ENCODE results near the gene OR6B3.

- TF ChIP-seq, protein P1, sequence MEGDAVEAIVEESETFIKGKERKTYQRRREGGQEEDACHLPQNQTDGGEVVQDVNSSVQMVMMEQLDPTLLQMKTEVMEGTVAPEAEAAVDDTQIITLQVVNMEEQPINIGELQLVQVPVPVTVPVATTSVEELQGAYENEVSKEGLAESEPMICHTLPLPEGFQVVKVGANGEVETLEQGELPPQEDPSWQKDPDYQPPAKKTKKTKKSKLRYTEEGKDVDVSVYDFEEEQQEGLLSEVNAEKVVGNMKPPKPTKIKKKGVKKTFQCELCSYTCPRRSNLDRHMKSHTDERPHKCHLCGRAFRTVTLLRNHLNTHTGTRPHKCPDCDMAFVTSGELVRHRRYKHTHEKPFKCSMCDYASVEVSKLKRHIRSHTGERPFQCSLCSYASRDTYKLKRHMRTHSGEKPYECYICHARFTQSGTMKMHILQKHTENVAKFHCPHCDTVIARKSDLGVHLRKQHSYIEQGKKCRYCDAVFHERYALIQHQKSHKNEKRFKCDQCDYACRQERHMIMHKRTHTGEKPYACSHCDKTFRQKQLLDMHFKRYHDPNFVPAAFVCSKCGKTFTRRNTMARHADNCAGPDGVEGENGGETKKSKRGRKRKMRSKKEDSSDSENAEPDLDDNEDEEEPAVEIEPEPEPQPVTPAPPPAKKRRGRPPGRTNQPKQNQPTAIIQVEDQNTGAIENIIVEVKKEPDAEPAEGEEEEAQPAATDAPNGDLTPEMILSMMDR (IDR thresholded peaks at IDR 0.05) = no peak
- no peak for TF ChIP-seq ZFX (IDR thresholded peaks at IDR 0.05; ENCODE audit: borderline replicate concordance)
These were observed 29.5 kb downstream of the OR6B3 start for GRCh38 chr2:240023792-240024191.

All from 22Rv1 (cell line).